IMR-90 (cell line): ENCODE measurements around the gene TENM4. TPM values are rescaled to one million over a fixed set of nuclear protein-coding genes. Genes with fewer than 3 reads are reported as not detected.

Source experiments
- ATAC-seq: fragments of 200-7000 bp; cut with Tn5 transposase; 2 replicates; pipeline ENCODE4 v1.9.1; 2020; ENCODE audit warnings: low read depth, mild to moderate bottlenecking, moderate library complexity
- BruUV-seq: library from RNA; stranded (reverse); fragments of 400-500 nt; replicated peaks from 2 replicates; lab custom pipeline; 2021; lab: Mats Ljungman, UMichigan
- CTCF ChIA-PET: fragments of 300-600 bp; formaldehyde crosslinking; extraction: SDS; loops from one replicate; lab custom pipeline; 2021; ENCODE audit warnings: antibody characterized with exemption; lab: Yijun Ruan, JAX
- POLR2A ChIA-PET: fragments of 300-600 bp; sonication (Branson Sonifier 250); formaldehyde crosslinking; loops from one replicate; lab custom pipeline; 2022; ENCODE audit warnings: antibody characterized with exemption; ENCODE audit not compliant: unreplicated experiment; lab: Charles Lee
- DNase-seq: peaks from one replicate; pipeline ENCODE4 v3.0.0; 2013
- H2AFZ ChIP-seq: replicated peaks from 2 replicates; pipeline ENCODE3; 2013; ENCODE audit warnings: low read length, mild to moderate bottlenecking; ENCODE audit not compliant: poor library complexity
- H2AK5ac ChIP-seq: 2 replicates; pipeline ENCODE4 v1.6.1; 2013; ENCODE audit warnings: low read depth, low read length, inconsistent platforms
- H2AK9ac ChIP-seq: replicated peaks from 2 replicates; pipeline ENCODE3; 2013; ENCODE audit warnings: mild to moderate bottlenecking, low read depth, low read length, moderate library complexity; ENCODE audit not compliant: poor library complexity
- H2BK120ac ChIP-seq: 2 replicates; pipeline ENCODE4 v1.6.1; 2013; ENCODE audit warnings: low read depth, low read length, inconsistent platforms
- H2BK15ac ChIP-seq: 3 replicates; pipeline ENCODE4 v1.6.1; 2013; ENCODE audit warnings: low read depth, low read length, inconsistent platforms
- H2BK20ac ChIP-seq: 2 replicates; pipeline ENCODE4 v1.6.1; 2013; ENCODE audit warnings: low read depth, mild to moderate bottlenecking, inconsistent platforms, low read length, moderate library complexity
- H2BK5ac ChIP-seq: 2 replicates; pipeline ENCODE4 v1.6.1; 2013; ENCODE audit warnings: mild to moderate bottlenecking, low read depth, low read length, inconsistent platforms; ENCODE audit not compliant: poor library complexity, severe bottlenecking
- H3K14ac ChIP-seq: replicated peaks from 2 replicates; pipeline ENCODE4 v1.6.1; 2013; ENCODE audit warnings: low read depth, low read length, inconsistent platforms
- H3K18ac ChIP-seq: 2 replicates; pipeline ENCODE4 v1.6.1; 2013; ENCODE audit warnings: low read depth, low read length, control low read depth
- H3K23ac ChIP-seq: 2 replicates; pipeline ENCODE4 v1.6.1; 2013; ENCODE audit warnings: low read depth, low read length, inconsistent platforms
- H3K27ac ChIP-seq: 2 replicates; pipeline ENCODE4 v1.5.1; 2013; ENCODE audit warnings: mild to moderate bottlenecking, control low read depth, low read length; ENCODE audit not compliant: insufficient read depth
- H3K27me3 ChIP-seq: 2 replicates; pipeline ENCODE4 v1.6.1; 2013; ENCODE audit warnings: low read length; ENCODE audit not compliant: control insufficient read depth, insufficient read depth
- H3K36me3 ChIP-seq: 2 replicates; pipeline ENCODE4 v1.6.1; 2013; ENCODE audit warnings: low read length, mixed read lengths; ENCODE audit not compliant: control insufficient read depth, insufficient read depth
- H3K4ac ChIP-seq: 2 replicates; pipeline ENCODE4 v1.6.1; 2013; ENCODE audit warnings: low read depth, low read length, inconsistent platforms
- H3K4me1 ChIP-seq: 2 replicates; pipeline ENCODE4 v1.6.1; 2013; ENCODE audit warnings: low read length, mixed read lengths; ENCODE audit not compliant: control insufficient read depth, insufficient read depth
- H3K4me2 ChIP-seq: 2 replicates; pipeline ENCODE4 v1.6.1; 2013; ENCODE audit warnings: low read depth, mild to moderate bottlenecking, control low read depth, low read length, moderate library complexity
- H3K4me3 ChIP-seq: 2 replicates; pipeline ENCODE4 v1.5.1; 2013; ENCODE audit warnings: low read depth, mild to moderate bottlenecking, control low read depth, low read length, moderate library complexity; ENCODE audit not compliant: insufficient read depth
- H3K56ac ChIP-seq: 2 replicates; pipeline ENCODE4 v1.6.1; 2013; ENCODE audit warnings: low read length, inconsistent platforms; ENCODE audit not compliant: insufficient read depth; ENCODE audit errors: extremely low read depth
- H3K79me1 ChIP-seq, 2 experiments: 2 replicates each; pipeline ENCODE4 v1.6.1; 2013; ENCODE audit warnings: low read length in 2 of 2, inconsistent platforms in 1 of 2, low read depth in 1 of 2
- H3K9ac ChIP-seq: 2 replicates; pipeline ENCODE4 v1.6.1; 2013; ENCODE audit warnings: low read depth, low read length, control low read depth
- H3K9me1 ChIP-seq: 2 replicates; pipeline ENCODE4 v1.6.1; 2013; ENCODE audit warnings: low read length, inconsistent platforms; ENCODE audit not compliant: insufficient read depth
- H3K9me3 ChIP-seq: 2 replicates; pipeline ENCODE4 v1.6.1; 2013; ENCODE audit warnings: low read length; ENCODE audit not compliant: control insufficient read depth, insufficient read depth
- H4K20me1 ChIP-seq: 2 replicates; pipeline ENCODE4 v1.6.1; 2013; ENCODE audit warnings: low read length, inconsistent platforms; ENCODE audit not compliant: insufficient read depth
- H4K5ac ChIP-seq: 2 replicates; pipeline ENCODE4 v1.6.1; 2013; ENCODE audit warnings: mild to moderate bottlenecking, low read depth, low read length, control low read depth
- H4K8ac ChIP-seq, 2 experiments: 2 replicates each; pipeline ENCODE4 v1.6.1; 2013; ENCODE audit warnings: low read depth in 2 of 2, low read length in 2 of 2, control low read depth in 1 of 2, inconsistent platforms in 1 of 2
- H4K91ac ChIP-seq: 2 replicates; pipeline ENCODE4 v1.6.1; 2013; ENCODE audit warnings: low read depth, low read length, inconsistent platforms; ENCODE audit not compliant: insufficient read depth
- BHLHE40 ChIP-seq: fragments of 150-350 bp; IDR thresholded peaks from 2 replicates; pipeline ENCODE4 v1.6.1; 2016; ENCODE audit warnings: mild to moderate bottlenecking, low read depth, low read length
- CEBPB ChIP-seq: IDR thresholded peaks from 2 replicates; pipeline ENCODE4 v1.6.1; 2012; ENCODE audit warnings: low read depth, low read length, improper control_type of control experiment
- CHD1 ChIP-seq: IDR thresholded peaks from 2 replicates; pipeline ENCODE4 v1.6.1; 2012; ENCODE audit warnings: low read depth, low read length, improper control_type of control experiment
- FOS ChIP-seq: fragments of 150-350 bp; IDR thresholded peaks from 2 replicates; pipeline ENCODE4 v1.6.1; 2016; ENCODE audit warnings: low read depth, low read length
- MAFK ChIP-seq: IDR thresholded peaks from 2 replicates; pipeline ENCODE4 v1.6.1; 2012; ENCODE audit warnings: low read depth, low read length, improper control_type of control experiment
- MAZ ChIP-seq: IDR thresholded peaks from 2 replicates; pipeline ENCODE4 v1.6.1; 2012; ENCODE audit warnings: low read depth, mild to moderate bottlenecking, low read length, improper control_type of control experiment, moderate library complexity, borderline replicate concordance
- POLR2A ChIP-seq: IDR thresholded peaks from 2 replicates; pipeline ENCODE4 v1.6.1; 2012; ENCODE audit warnings: mild to moderate bottlenecking, low read depth, low read length
- RFX5 ChIP-seq: IDR thresholded peaks from 2 replicates; pipeline ENCODE4 v1.8.0; 2012; ENCODE audit warnings: low read depth, mild to moderate bottlenecking, low read length, moderate library complexity
- SMC3 ChIP-seq: fragments of 150-350 bp; IDR thresholded peaks from 2 replicates; pipeline ENCODE4 v1.6.1; 2016; ENCODE audit warnings: low read depth, mild to moderate bottlenecking, antibody characterized with exemption, low read length, moderate library complexity
- WGBS, 2 experiments: methylation state at CpG; one replicate each; pipeline versions ENCODE4 v1.1.5 to v1.1.7; 2013; ENCODE audit warnings: missing lambda C conversion rate in 2 of 2; ENCODE audit not compliant: insufficient read length in 1 of 2; ENCODE audit errors: extremely low coverage in 2 of 2; 5-methylcytosine and 5-hydroxymethylcytosine counted together
- dilution Hi-C: fragments of 300-500 bp; cut with HindIII; formaldehyde crosslinking; loops from one replicate; pipeline ENCODE4 v1.14.3; 2018; ENCODE audit warnings: low sequenced_read_pairs; ENCODE audit not compliant: unreplicated experiment
- in situ Hi-C: fragments of 300-500 bp; cut with MboI; formaldehyde crosslinking; loops from 3 replicates; pipeline ENCODE4 v1.14.3; 2019; ENCODE audit warnings: low sequenced_read_pairs, inconsistent platforms, mixed read lengths
- intact Hi-C: fragments of 100-400 bp; cut with micrococcal nuclease; formaldehyde crosslinking; loops from 2 replicates; pipeline ENCODE4 v1.10.0; 2022
- polyA plus RNA-seq, 3 experiments: library from polyadenylated mRNA; depleted of rRNA; stranded (reverse); fragments of >200 nt; gene quantifications; 2 replicates each; pipeline ENCODE4 v1.2.3, GENCODE V29; 2012; ENCODE audit warnings: low replicate concordance in 1 of 3
- total RNA-seq: library from RNA; depleted of rRNA; stranded (reverse); fragments of >200 nt; gene quantifications from 2 replicates; pipeline ENCODE4 v1.2.3, GENCODE V29; 2012
- TF ChIP-seq, protein P1 (sequence below): fragments of 150-350 bp; IDR thresholded peaks from 2 replicates; pipeline ENCODE4 v1.6.1; 2016; ENCODE audit warnings: low read depth, mild to moderate bottlenecking, low read length, moderate library complexity, borderline replicate concordance
- TF ChIP-seq, protein P2 (sequence below): conservative IDR thresholded peaks from 2 replicates; pipeline ENCODE4 v1.5.1; 2012; ENCODE audit warnings: mild to moderate bottlenecking, low read depth, low read length, improper control_type of control experiment
- TF ChIP-seq, protein P3 (sequence below): fragments of 150-350 bp; IDR thresholded peaks from 2 replicates; pipeline ENCODE4 v1.6.1; 2017; ENCODE audit warnings: mild to moderate bottlenecking, antibody characterized with exemption, low read length, low read depth

Gene TENM4
- total and polyA plus RNA-seq, 2 of the 4 experiments (the other 2 are of a cell fraction), result 7.4 to 9.0 TPM

- dilution Hi-C loops, result no loop called here
- no peak overlapping the region for H3K18ac ChIP-seq
- 100% methylated on average over 1 of the region's 3 CpGs; no CpG with 5 or more reads in 1 of the 2 experiments for WGBS, 2 experiments
- no peak overlapping the region for H3K9ac ChIP-seq
- BruUV-seq, result no TSS peak
- no peak for ATAC-seq
- H3K4me1 ChIP-seq, result no peaks in the 10 kb centered on the region; the same call in 1 of the 2 replicates
- peaks cover 2% of the 10 kb centered on the region; the same call in 1 of the 2 replicates for H3K9me3 ChIP-seq
- H3K4ac ChIP-seq, result no peak overlapping the region
- no peaks in the 10 kb centered on the region; the same call in 1 of the 2 replicates for H3K9me1 ChIP-seq
- H4K20me1 ChIP-seq, result no peaks in the 10 kb centered on the region
- intact Hi-C loops, result no loop called here
- ChIA-PET POLR2A (no interaction called here), CTCF (no interaction called here)
- H3K56ac ChIP-seq, result no peak overlapping the region
- no peak overlapping the region for H2AFZ ChIP-seq
- H4K91ac ChIP-seq, result no peak overlapping the region
- TF ChIP-seq SMC3 (no peak), RFX5 (no peak), MAZ (no peak), CHD1 (no peak), MAFK (no peak), POLR2A (no peak), CEBPB (no peak), BHLHE40 (no peak), FOS (no peak)
- TF ChIP-seq, protein P1, sequence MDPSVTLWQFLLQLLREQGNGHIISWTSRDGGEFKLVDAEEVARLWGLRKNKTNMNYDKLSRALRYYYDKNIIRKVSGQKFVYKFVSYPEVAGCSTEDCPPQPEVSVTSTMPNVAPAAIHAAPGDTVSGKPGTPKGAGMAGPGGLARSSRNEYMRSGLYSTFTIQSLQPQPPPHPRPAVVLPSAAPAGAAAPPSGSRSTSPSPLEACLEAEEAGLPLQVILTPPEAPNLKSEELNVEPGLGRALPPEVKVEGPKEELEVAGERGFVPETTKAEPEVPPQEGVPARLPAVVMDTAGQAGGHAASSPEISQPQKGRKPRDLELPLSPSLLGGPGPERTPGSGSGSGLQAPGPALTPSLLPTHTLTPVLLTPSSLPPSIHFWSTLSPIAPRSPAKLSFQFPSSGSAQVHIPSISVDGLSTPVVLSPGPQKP, result no peak
- TF ChIP-seq, protein P2, sequence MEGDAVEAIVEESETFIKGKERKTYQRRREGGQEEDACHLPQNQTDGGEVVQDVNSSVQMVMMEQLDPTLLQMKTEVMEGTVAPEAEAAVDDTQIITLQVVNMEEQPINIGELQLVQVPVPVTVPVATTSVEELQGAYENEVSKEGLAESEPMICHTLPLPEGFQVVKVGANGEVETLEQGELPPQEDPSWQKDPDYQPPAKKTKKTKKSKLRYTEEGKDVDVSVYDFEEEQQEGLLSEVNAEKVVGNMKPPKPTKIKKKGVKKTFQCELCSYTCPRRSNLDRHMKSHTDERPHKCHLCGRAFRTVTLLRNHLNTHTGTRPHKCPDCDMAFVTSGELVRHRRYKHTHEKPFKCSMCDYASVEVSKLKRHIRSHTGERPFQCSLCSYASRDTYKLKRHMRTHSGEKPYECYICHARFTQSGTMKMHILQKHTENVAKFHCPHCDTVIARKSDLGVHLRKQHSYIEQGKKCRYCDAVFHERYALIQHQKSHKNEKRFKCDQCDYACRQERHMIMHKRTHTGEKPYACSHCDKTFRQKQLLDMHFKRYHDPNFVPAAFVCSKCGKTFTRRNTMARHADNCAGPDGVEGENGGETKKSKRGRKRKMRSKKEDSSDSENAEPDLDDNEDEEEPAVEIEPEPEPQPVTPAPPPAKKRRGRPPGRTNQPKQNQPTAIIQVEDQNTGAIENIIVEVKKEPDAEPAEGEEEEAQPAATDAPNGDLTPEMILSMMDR, result no peak
- TF ChIP-seq, protein P3, sequence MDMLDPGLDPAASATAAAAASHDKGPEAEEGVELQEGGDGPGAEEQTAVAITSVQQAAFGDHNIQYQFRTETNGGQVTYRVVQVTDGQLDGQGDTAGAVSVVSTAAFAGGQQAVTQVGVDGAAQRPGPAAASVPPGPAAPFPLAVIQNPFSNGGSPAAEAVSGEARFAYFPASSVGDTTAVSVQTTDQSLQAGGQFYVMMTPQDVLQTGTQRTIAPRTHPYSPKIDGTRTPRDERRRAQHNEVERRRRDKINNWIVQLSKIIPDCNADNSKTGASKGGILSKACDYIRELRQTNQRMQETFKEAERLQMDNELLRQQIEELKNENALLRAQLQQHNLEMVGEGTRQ, result no peak
- no peak for DNase-seq
- H2AK5ac ChIP-seq, result no peak overlapping the region
- H4K8ac ChIP-seq, result no peak overlapping the region
- no peak overlapping the region for H2BK15ac ChIP-seq
- H3K79me1 ChIP-seq, result no peaks in the 10 kb centered on the region
- H2BK20ac ChIP-seq, result no peak overlapping the region
- H3K27ac ChIP-seq, result no peak overlapping the region
- H3K14ac ChIP-seq, result no peak overlapping the region
- H3K36me3 ChIP-seq, result no peaks in the 10 kb centered on the region
- no peak overlapping the region for H2BK5ac ChIP-seq
- H3K23ac ChIP-seq, result no peak overlapping the region
- H3K4me2 ChIP-seq, result no peak overlapping the region
- no peak overlapping the region for H2AK9ac ChIP-seq
- no peak overlapping the region for H4K5ac ChIP-seq
- H2BK120ac ChIP-seq, result no peak overlapping the region
- H3K4me3 ChIP-seq, result no peak overlapping the region
- in situ Hi-C loops, result no loop called here
- no peaks in the 10 kb centered on the region for H3K27me3 ChIP-seq
Observed at GRCh38 chr11:79122759-79123158, 318.1 kb downstream of the TENM4 start.
